Stomach (tissue), 4 donors: ENCODE measurements around the gene TRMT1L.

Source experiments
- CTCF ChIP-seq, 7 experiments: fragments of 450-650 bp in 4 of 7; fragments of 200-600 bp in 3 of 7; sonication (generic) in 3 of 7; IDR thresholded peaks; one replicate each; pipeline ENCODE4 v1.5.1; 2016 to 2019; ENCODE audit warnings: antibody characterized with exemption in 7 of 7, control low read depth in 2 of 7, mild to moderate bottlenecking in 1 of 7
- EP300 ChIP-seq: sonication (generic); formaldehyde crosslinking; IDR thresholded peaks from one replicate; pipeline ENCODE4 v1.6.1; 2017; ENCODE audit warnings: antibody characterized with exemption
- POLR2A ChIP-seq, 4 donors: fragments of 450-650 bp; IDR thresholded peaks; one replicate each; pipeline ENCODE4 v1.6.1; 2016; ENCODE audit warnings: antibody characterized with exemption in 4 of 4, control low read depth in 2 of 4, mild to moderate bottlenecking in 1 of 4, moderate library complexity in 1 of 4
- POLR2AphosphoS5 ChIP-seq, 3 donors: sonication (generic); formaldehyde crosslinking; IDR thresholded peaks; one replicate each; pipeline ENCODE4 v1.6.1; 2016; ENCODE audit warnings: antibody characterized with exemption in 3 of 3

GRCh38 chr1:185069202-185069772, 87.5 kb downstream of the TRMT1L start:
- no peak for TF ChIP-seq CTCF (IDR thresholded peaks at IDR 0.05)
- no peak for TF ChIP-seq POLR2A (IDR thresholded peaks at IDR 0.05)
- no peak for TF ChIP-seq POLR2AphosphoS5 (IDR thresholded peaks at IDR 0.05)
- TF ChIP-seq EP300: no peak
